ENCODE results near the gene TRAPPC2.
"Not testable (repeated sequence)": the region's sequence is repeated elsewhere in the genome, so short reads cannot be mapped to it uniquely, and the experiment has no call there.

Gene TRAPPC2

GRCh38 chrX:13724878-13725277, 9.5 kb downstream of the TRAPPC2 start:
- H3K27ac Mint-ChIP-seq, result peak overlapping the region; percentile 87
- not testable (repeated sequence) for H3K27me3 Mint-ChIP-seq (ENCODE audit: low read depth); H3K4me3 Mint-ChIP-seq
- peaks cover 12% of the 10 kb centered on the region for H3K9me3 Mint-ChIP-seq
- H3K36me3 Mint-ChIP-seq (ENCODE audit: low read depth), result peaks cover 56% of the 10 kb centered on the region
- H3K4me1 Mint-ChIP-seq (ENCODE audit: low read depth), result peaks cover 37% of the 10 kb centered on the region

DNA sequence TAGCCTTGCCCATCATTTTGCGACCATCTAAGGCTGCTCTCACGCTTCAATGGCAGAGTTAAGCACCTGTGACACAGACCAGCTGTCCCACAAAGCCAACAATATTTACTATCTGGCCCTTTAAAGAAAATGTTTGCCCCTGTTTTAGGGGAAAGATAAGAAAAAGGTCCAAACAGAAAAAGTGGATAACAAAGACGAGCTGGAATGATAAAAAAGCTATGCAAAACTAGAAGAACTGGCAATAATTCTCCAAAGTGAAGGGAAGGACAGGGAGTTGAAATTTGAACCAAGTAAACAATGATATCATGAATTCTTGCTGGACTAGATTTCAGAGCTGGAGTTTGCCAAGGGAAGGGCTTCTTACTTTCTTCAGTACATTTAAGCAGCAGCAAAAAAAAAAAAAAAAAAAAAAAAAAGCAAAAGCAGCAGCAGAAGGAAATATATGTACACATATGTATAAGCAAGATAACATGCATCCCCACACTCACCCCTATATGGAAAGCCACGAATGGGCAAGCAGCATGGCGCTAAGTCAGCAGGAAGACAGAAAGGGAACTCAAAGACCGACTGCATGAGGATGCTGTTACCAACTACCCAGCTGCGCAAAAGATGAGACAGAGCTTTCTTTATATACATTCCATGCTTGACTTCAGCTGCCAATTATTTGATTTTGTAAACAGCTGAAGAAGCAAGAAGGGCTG, 12.5 kb downstream of the TRAPPC2 start:
- H3K36me3 Mint-ChIP-seq (ENCODE audit: low read depth), result peaks cover 48% of the 10 kb centered on the region
- H3K9me3 Mint-ChIP-seq, result peaks cover 7% of the 10 kb centered on the region
- no peaks in the 10 kb centered on the region for H3K27me3 Mint-ChIP-seq (ENCODE audit: low read depth)
- H3K4me3 Mint-ChIP-seq, result no peak overlapping the region
- peak overlapping the region; percentile 52 for H3K27ac Mint-ChIP-seq
- peaks cover 40% of the 10 kb centered on the region for H3K4me1 Mint-ChIP-seq (ENCODE audit: low read depth)

GRCh38 chrX:13721371-13721770, 13.0 kb downstream of the TRAPPC2 start:
- no peak overlapping the region for H3K4me3 Mint-ChIP-seq
- H3K27me3 Mint-ChIP-seq (ENCODE audit: low read depth), result no peaks in the 10 kb centered on the region
- peaks cover 36% of the 10 kb centered on the region for H3K4me1 Mint-ChIP-seq (ENCODE audit: low read depth)
- no peak overlapping the region for H3K27ac Mint-ChIP-seq
- peaks cover 45% of the 10 kb centered on the region for H3K36me3 Mint-ChIP-seq (ENCODE audit: low read depth)
- peaks cover 7% of the 10 kb centered on the region for H3K9me3 Mint-ChIP-seq

DNA sequence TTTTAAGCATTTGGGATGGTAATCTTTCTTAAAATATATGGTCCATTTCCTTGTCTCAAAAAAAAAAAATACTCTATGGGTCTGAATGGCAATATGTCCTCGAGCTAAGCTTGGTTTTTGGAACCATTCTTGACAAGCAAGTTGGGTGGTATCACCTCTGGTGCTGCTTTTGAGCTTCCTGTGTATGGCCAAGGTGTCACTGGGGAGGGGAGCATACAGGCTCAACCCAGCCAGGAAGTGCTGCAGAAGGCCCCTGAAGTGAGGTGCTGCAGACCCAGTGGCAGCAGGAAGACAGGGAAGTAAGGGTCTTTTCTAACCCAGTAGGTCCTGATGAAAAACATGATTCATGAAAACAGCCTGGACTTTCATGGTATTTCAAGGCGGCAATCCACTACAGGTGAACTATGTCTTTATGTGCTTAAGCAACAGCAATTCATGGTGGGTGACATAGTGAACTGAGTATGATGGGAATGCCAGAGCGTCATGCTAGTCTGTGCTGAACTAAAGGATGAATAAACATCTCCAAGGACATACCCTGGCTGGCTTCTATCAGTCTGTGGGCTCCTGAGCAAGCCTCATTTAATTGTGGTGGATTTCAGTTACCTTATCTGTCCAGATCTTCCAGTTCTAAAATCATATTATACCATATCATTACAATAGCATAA, 15.1 kb downstream of the TRAPPC2 start:
- peaks cover 39% of the 10 kb centered on the region for H3K36me3 Mint-ChIP-seq (ENCODE audit: low read depth)
- peaks cover 26% of the 10 kb centered on the region for H3K4me1 Mint-ChIP-seq (ENCODE audit: low read depth)
- H3K9me3 Mint-ChIP-seq, result no peaks in the 10 kb centered on the region
- H3K4me3 Mint-ChIP-seq, result no peak overlapping the region
- H3K27me3 Mint-ChIP-seq (ENCODE audit: low read depth), result no peaks in the 10 kb centered on the region
- H3K27ac Mint-ChIP-seq, result peak overlapping the region; percentile 65

GRCh38 chrX:13717700-13718472, 16.5 kb downstream of the TRAPPC2 start:
- Mint-ChIP-seq H3K36me3 (ENCODE audit: low read depth) (peaks cover 31% of the 10 kb centered on the region), H3K27ac (no peak overlapping the region), H3K4me3 (no peak overlapping the region), H3K9me3 (no peaks in the 10 kb centered on the region), H3K27me3 (ENCODE audit: low read depth) (no peaks in the 10 kb centered on the region), H3K4me1 (ENCODE audit: low read depth) (peaks cover 19% of the 10 kb centered on the region)

GRCh38 chrX:13716905-13717304, 17.5 kb downstream of the TRAPPC2 start:
- Mint-ChIP-seq H3K36me3 (ENCODE audit: low read depth) (peaks cover 31% of the 10 kb centered on the region), H3K27me3 (ENCODE audit: low read depth) (no peaks in the 10 kb centered on the region), H3K9me3 (no peaks in the 10 kb centered on the region), H3K4me3 (no peak overlapping the region), H3K4me1 (ENCODE audit: low read depth) (peaks cover 17% of the 10 kb centered on the region), H3K27ac (peak overlapping the region; percentile 45)

GRCh38 chrX:13716455-13716854, 18.0 kb downstream of the TRAPPC2 start:
- H3K36me3 Mint-ChIP-seq (ENCODE audit: low read depth), result peaks cover 35% of the 10 kb centered on the region

DNA sequence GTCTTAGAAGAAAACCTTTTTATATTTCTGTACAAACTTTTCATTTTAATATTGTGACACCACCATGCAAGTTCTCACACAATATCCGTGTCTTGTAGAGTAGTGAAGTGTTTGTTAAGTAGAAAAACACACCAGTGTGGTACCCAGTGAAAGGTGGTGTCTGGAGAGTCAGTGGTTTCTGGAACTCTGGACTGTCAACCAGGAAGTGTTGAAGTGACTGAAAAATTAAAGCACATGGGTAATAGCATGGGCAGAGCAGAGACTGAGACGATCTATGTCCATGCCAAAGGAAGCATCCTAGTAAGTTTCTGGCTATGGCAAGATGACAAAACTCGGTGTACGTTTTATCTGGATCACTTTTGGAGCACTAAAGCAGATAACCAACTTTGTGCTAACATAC, 23.3 kb downstream of the TRAPPC2 start:
- H3K27ac Mint-ChIP-seq, result no peak overlapping the region
- no peaks in the 10 kb centered on the region for H3K9me3 Mint-ChIP-seq
- H3K4me3 Mint-ChIP-seq, result no peak overlapping the region

More at GRCh38 chrX:13716455-13716854, 18.0 kb downstream of the TRAPPC2 start:
- Mint-ChIP-seq H3K9me3 (no peaks in the 10 kb centered on the region), H3K4me1 (ENCODE audit: low read depth) (peaks cover 17% of the 10 kb centered on the region), H3K4me3 (no peak overlapping the region), H3K27ac (no peak overlapping the region), H3K27me3 (ENCODE audit: low read depth) (no peaks in the 10 kb centered on the region)

GRCh38 chrX:13703589-13703988, 30.8 kb downstream of the TRAPPC2 start:
- no peaks in the 10 kb centered on the region for H3K27me3 Mint-ChIP-seq (ENCODE audit: low read depth)
- H3K4me1 Mint-ChIP-seq (ENCODE audit: low read depth), result peaks cover 19% of the 10 kb centered on the region
- no peaks in the 10 kb centered on the region for H3K9me3 Mint-ChIP-seq
- peaks cover 14% of the 10 kb centered on the region for H3K36me3 Mint-ChIP-seq (ENCODE audit: low read depth)
- H3K4me3 Mint-ChIP-seq, result no peak overlapping the region
- H3K27ac Mint-ChIP-seq, result no peak overlapping the region

More for the DNA sequence above, 23.3 kb downstream of the TRAPPC2 start:
- peaks cover 4% of the 10 kb centered on the region for H3K4me1 Mint-ChIP-seq (ENCODE audit: low read depth)
- H3K36me3 Mint-ChIP-seq (ENCODE audit: low read depth), result peaks cover 19% of the 10 kb centered on the region
- no peaks in the 10 kb centered on the region for H3K27me3 Mint-ChIP-seq (ENCODE audit: low read depth)

GRCh38 chrX:13703135-13703534, 31.3 kb downstream of the TRAPPC2 start:
- Mint-ChIP-seq H3K36me3 (ENCODE audit: low read depth) (peaks cover 13% of the 10 kb centered on the region), H3K4me3 (no peak overlapping the region), H3K27me3 (ENCODE audit: low read depth) (no peaks in the 10 kb centered on the region), H3K27ac (no peak overlapping the region), H3K9me3 (no peaks in the 10 kb centered on the region), H3K4me1 (ENCODE audit: low read depth) (peaks cover 19% of the 10 kb centered on the region)

DNA sequence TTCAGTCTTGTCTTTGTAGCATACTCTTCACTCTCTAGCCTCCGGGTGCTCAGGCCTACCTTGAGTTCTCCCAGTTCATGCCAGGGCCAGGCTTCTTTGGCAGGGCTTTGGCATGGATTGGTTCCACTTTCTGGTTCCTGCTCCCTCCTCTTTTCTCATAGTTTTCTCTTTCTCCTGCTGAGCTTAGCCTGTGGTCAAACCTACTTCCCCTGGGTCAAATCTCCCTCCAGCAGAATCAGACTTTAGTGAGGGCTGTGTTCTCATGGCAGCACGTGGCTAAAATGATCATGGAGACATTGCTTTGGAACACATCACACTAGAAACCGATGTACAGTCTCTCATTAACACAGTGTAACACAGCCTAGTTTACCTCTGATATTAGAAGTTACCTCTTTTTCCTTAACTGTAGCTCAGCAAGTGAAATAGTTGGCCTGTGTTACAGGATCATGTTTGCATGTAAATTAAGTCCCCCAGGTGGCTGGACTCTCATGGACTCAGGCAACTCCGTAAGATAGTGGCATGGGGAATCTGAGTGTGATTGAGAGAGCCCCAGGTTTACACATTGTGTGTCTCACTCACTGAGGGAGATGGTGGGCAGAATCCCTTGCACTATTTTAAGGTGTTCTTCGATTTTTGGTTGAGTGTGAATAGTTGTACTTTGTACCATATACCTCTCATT, 32.2 kb downstream of the TRAPPC2 start:
- H3K4me3 Mint-ChIP-seq, result no peak overlapping the region
- no peaks in the 10 kb centered on the region for H3K9me3 Mint-ChIP-seq
- H3K27me3 Mint-ChIP-seq (ENCODE audit: low read depth), result no peaks in the 10 kb centered on the region
- H3K4me1 Mint-ChIP-seq (ENCODE audit: low read depth), result peaks cover 20% of the 10 kb centered on the region
- no peak overlapping the region for H3K27ac Mint-ChIP-seq
- peaks cover 13% of the 10 kb centered on the region for H3K36me3 Mint-ChIP-seq (ENCODE audit: low read depth)

DNA sequence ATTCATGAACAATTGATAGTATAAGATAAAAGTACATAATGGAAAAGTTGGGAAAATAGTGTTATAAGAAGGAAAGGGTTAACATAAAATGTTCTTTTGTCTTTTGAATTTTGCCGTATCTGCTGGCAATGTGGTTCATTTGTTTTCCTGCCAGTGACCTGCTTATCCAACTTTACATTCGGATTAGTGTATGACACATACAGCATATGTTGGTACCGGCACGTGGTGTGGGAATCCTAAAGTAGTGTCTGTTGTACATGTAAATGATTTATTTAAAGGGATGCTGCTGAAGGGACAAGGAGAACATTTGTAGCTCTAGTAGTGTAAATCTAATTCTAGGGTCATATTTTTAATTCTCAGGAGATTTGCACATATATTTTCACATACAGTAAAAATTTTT, 34.0 kb downstream of the TRAPPC2 start:
- Mint-ChIP-seq H3K4me1 (ENCODE audit: low read depth) (peaks cover 29% of the 10 kb centered on the region), H3K9me3 (no peaks in the 10 kb centered on the region), H3K36me3 (ENCODE audit: low read depth) (peaks cover 9% of the 10 kb centered on the region), H3K27ac (no peak overlapping the region), H3K4me3 (no peak overlapping the region), H3K27me3 (ENCODE audit: low read depth) (no peaks in the 10 kb centered on the region)

DNA sequence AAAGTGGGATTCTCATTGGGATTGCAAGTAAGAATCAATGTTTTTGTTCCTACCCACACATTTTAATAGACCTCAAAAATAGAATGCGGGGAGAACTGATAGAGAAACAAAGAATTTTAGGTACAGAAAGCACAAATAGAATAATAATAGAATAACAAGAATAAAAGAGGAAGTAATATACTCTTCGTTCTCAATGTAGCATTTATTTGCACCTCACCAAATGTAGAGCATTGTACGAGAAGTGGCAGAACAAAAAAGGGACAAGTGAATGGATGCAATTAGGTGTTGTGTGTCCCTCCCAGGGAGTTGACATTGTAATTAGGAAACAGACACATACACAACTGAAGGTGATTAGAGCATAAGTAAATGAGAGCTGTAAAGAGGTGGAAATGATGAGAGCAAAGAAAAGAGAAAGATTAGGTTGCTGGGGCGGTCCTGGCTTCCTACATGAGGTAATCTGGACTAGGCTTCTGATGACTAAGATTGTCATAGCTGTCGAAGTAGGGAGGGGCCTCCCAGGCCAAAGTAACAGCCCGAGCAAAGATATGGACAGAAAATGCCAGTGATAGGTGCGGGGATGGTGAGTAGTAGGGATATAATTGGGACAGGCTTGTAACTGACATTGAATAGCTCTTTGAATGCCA, 35.1 kb downstream of the TRAPPC2 start:
- H3K36me3 Mint-ChIP-seq (ENCODE audit: low read depth), result peaks cover 12% of the 10 kb centered on the region
- H3K27ac Mint-ChIP-seq, result no peak overlapping the region
- no peaks in the 10 kb centered on the region for H3K27me3 Mint-ChIP-seq (ENCODE audit: low read depth)
- H3K9me3 Mint-ChIP-seq, result no peaks in the 10 kb centered on the region
- H3K4me1 Mint-ChIP-seq (ENCODE audit: low read depth), result peaks cover 36% of the 10 kb centered on the region
- H3K4me3 Mint-ChIP-seq, result no peak overlapping the region

DNA sequence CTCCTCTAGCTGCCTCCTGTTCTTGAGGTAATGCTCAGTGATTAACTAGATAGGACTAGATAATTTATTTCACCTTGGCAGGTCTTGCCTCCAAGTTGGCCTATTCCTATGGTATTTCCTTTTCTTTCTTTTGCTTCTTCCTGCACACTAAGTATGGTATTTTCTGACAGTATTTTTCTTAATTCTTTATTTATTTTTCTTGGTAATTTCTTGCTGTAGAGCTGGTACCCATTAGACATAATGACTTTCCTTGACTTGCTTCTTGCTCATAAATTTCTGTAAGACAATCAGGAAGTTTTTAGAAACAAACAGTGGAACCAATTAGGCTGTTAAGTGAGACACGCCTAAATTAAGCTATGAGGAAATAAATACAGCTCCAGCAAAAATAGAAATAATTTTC, 36.0 kb downstream of the TRAPPC2 start:
- no peak overlapping the region for H3K27ac Mint-ChIP-seq
- peaks cover 39% of the 10 kb centered on the region for H3K4me1 Mint-ChIP-seq (ENCODE audit: low read depth)
- H3K27me3 Mint-ChIP-seq (ENCODE audit: low read depth), result no peaks in the 10 kb centered on the region
- no peak overlapping the region for H3K4me3 Mint-ChIP-seq
- peaks cover 9% of the 10 kb centered on the region for H3K36me3 Mint-ChIP-seq (ENCODE audit: low read depth)
- H3K9me3 Mint-ChIP-seq, result no peaks in the 10 kb centered on the region

All from T-helper 1 cell treated with Interleukin-12 subunit alpha and Interleukin-12 subunit beta and Interleukin-4 antibody, amounts not matched to agents 30 μg/mL and 1 μg/mL, for 36 hours (primary cell).